H9 (cell line): ENCODE data around the gene TAF3. TPM values are rescaled to one million over a fixed set of nuclear protein-coding genes. Genes with fewer than 3 reads are reported as not detected.

Experiments used
- DNase-seq: peaks from one replicate; pipeline ENCODE4 v3.0.0-alpha.2; 2017
- H2AFZ ChIP-seq: one replicate; pipeline ENCODE4 v1.6.1; 2013; ENCODE audit warnings: mild to moderate bottlenecking, low read length, control low read depth, moderate library complexity
- H2AK5ac ChIP-seq: 2 replicates; pipeline ENCODE4 v1.6.1; 2013; ENCODE audit warnings: low read length, control low read depth, mixed read lengths; ENCODE audit not compliant: insufficient read length
- H2BK120ac ChIP-seq: one replicate; pipeline ENCODE4 v1.6.1; 2013; ENCODE audit warnings: low read depth, mild to moderate bottlenecking, low read length, control low read depth, inconsistent platforms; ENCODE audit not compliant: poor library complexity, severe bottlenecking
- H2BK12ac ChIP-seq: 2 replicates; pipeline ENCODE4 v1.6.1; 2013; ENCODE audit warnings: low read length, control low read depth, mixed read lengths, low read depth; ENCODE audit not compliant: insufficient read length
- H2BK15ac ChIP-seq: 2 replicates; pipeline ENCODE4 v1.6.1; 2013; ENCODE audit warnings: low read depth, low read length, control low read depth
- H2BK20ac ChIP-seq: one replicate; pipeline ENCODE4 v1.6.1; 2013; ENCODE audit warnings: low read depth, mild to moderate bottlenecking, low read length, control low read depth, inconsistent platforms; ENCODE audit not compliant: poor library complexity, severe bottlenecking
- H2BK5ac ChIP-seq: 2 replicates; pipeline ENCODE4 v1.6.1; 2013; ENCODE audit warnings: low read length, control low read depth, mixed read lengths; ENCODE audit not compliant: insufficient read length
- H3K14ac ChIP-seq: 2 replicates; pipeline ENCODE4 v1.6.1; 2013; ENCODE audit warnings: low read length, control low read depth; ENCODE audit not compliant: insufficient read depth
- H3K18ac ChIP-seq: 2 replicates; pipeline ENCODE4 v1.6.1; 2013; ENCODE audit warnings: low read depth, mild to moderate bottlenecking, mixed read lengths, low read length, control low read depth; ENCODE audit not compliant: insufficient read length
- H3K23ac ChIP-seq: 2 replicates; pipeline ENCODE4 v1.6.1; 2013; ENCODE audit warnings: low read length, control low read depth, mixed read lengths, low read depth; ENCODE audit not compliant: insufficient read length
- H3K23me2 ChIP-seq: 2 replicates; pipeline ENCODE4 v1.6.1; 2013; ENCODE audit warnings: low read depth, mild to moderate bottlenecking, mixed read lengths, low read length, control low read depth; ENCODE audit not compliant: insufficient read length, poor library complexity, severe bottlenecking
- H3K27ac ChIP-seq: 2 replicates; pipeline ENCODE4 v1.5.1; 2013; ENCODE audit warnings: low read length, control low read depth, mixed read lengths, low read depth; ENCODE audit not compliant: insufficient read length
- H3K27me3 ChIP-seq: 2 replicates; pipeline ENCODE4 v1.6.1; 2013; ENCODE audit warnings: low read length, control low read depth, inconsistent platforms; ENCODE audit not compliant: insufficient read depth
- H3K4ac ChIP-seq: 2 replicates; pipeline ENCODE4 v1.6.1; 2013; ENCODE audit warnings: low read depth, mild to moderate bottlenecking, control low read depth, inconsistent platforms, low read length, moderate library complexity
- H3K4me1 ChIP-seq: 2 replicates; pipeline ENCODE4 v1.6.1; 2013; ENCODE audit warnings: low read length, control low read depth, inconsistent platforms; ENCODE audit not compliant: insufficient read depth
- H3K4me2 ChIP-seq: 2 replicates; pipeline ENCODE4 v1.6.1; 2013; ENCODE audit warnings: low read length, control low read depth, mixed read lengths; ENCODE audit not compliant: insufficient read length, insufficient read depth
- H3K56ac ChIP-seq: 2 replicates; pipeline ENCODE4 v1.6.1; 2013; ENCODE audit warnings: low read depth, mild to moderate bottlenecking, mixed read lengths, low read length, control low read depth; ENCODE audit not compliant: insufficient read length
- H3K79me1 ChIP-seq: 2 replicates; pipeline ENCODE4 v1.6.1; 2013; ENCODE audit warnings: low read depth, mild to moderate bottlenecking, moderate library complexity, low read length, control low read depth, inconsistent platforms; ENCODE audit not compliant: insufficient read depth, poor library complexity, severe bottlenecking
- H3K79me2 ChIP-seq: 2 replicates; pipeline ENCODE4 v1.6.1; 2013; ENCODE audit warnings: low read length, control low read depth, inconsistent platforms; ENCODE audit not compliant: insufficient read depth
- H3K9ac ChIP-seq: 2 replicates; pipeline ENCODE4 v1.6.1; 2013; ENCODE audit warnings: low read length, control low read depth, mixed read lengths; ENCODE audit not compliant: insufficient read length; ENCODE audit errors: extremely low read depth
- H3K9me3 ChIP-seq: one replicate; pipeline ENCODE4 v1.6.1; 2013; ENCODE audit warnings: low read depth, low read length, inconsistent platforms; ENCODE audit not compliant: control insufficient read depth
- H3T11ph ChIP-seq: one replicate; pipeline ENCODE4 v1.6.1; 2013; ENCODE audit warnings: mild to moderate bottlenecking, low read length, control low read depth, inconsistent platforms
- H4K20me1 ChIP-seq: one replicate; pipeline ENCODE4 v1.6.1; 2013; ENCODE audit not compliant: control insufficient read depth, insufficient read length, insufficient read depth
- H4K5ac ChIP-seq: 2 replicates; pipeline ENCODE4 v1.6.1; 2013; ENCODE audit warnings: low read depth, mild to moderate bottlenecking, mixed read lengths, low read length, control low read depth; ENCODE audit not compliant: insufficient read length
- H4K8ac ChIP-seq: replicated peaks from 2 replicates; pipeline ENCODE4 v1.6.1; 2013; ENCODE audit warnings: low read length, control low read depth, mixed read lengths, low read depth; ENCODE audit not compliant: insufficient read length
- H4K91ac ChIP-seq: 2 replicates; pipeline ENCODE4 v1.6.1; 2013; ENCODE audit warnings: low read depth, mild to moderate bottlenecking, moderate library complexity, mixed read lengths, low read length, control low read depth; ENCODE audit not compliant: insufficient read length
- H3K27ac Mint-ChIP-seq, 3 experiments: 2 replicates in 2 of 3; 3 replicates in 1 of 3; pipeline ENCODE4 v1.8.0; 2020 to 2021; ENCODE audit warnings: mixed read lengths in 3 of 3, mild to moderate bottlenecking in 1 of 3, moderate library complexity in 1 of 3
- H3K27me3 Mint-ChIP-seq: 2 replicates; pipeline ENCODE4 v1.8.0; 2021; ENCODE audit warnings: low read depth, mild to moderate bottlenecking, moderate library complexity, mixed read lengths
- H3K36me3 Mint-ChIP-seq, 3 experiments: 2 replicates in 2 of 3; 3 replicates in 1 of 3; pipeline ENCODE4 v1.8.0; 2020 to 2021; ENCODE audit warnings: low read depth in 3 of 3, mixed read lengths in 3 of 3; ENCODE audit not compliant: insufficient read depth in 1 of 3
- H3K4me1 Mint-ChIP-seq, 2 experiments: 2 replicates each; pipeline ENCODE4 v1.8.0; 2020; ENCODE audit warnings: mixed read lengths in 2 of 2
- H3K4me3 Mint-ChIP-seq, 2 experiments: 2 replicates in 1 of 2; 3 replicates in 1 of 2; pipeline ENCODE4 v1.8.0; 2020 to 2021; ENCODE audit warnings: mild to moderate bottlenecking in 2 of 2, mixed read lengths in 2 of 2, moderate library complexity in 1 of 2
- H3K9me3 Mint-ChIP-seq, 2 experiments: 2 replicates in 1 of 2; 3 replicates in 1 of 2; pipeline ENCODE4 v1.8.0; 2020; ENCODE audit warnings: mild to moderate bottlenecking in 2 of 2, mixed read lengths in 2 of 2, moderate library complexity in 1 of 2
- CTCF ChIP-seq: fragments of 200-600 bp; sonication (generic); conservative IDR thresholded peaks from 3 replicates; pipeline ENCODE4 v1.8.0; 2021; ENCODE audit warnings: antibody characterized with exemption, mild to moderate bottlenecking
- WGBS: extraction: QIAGEN DNeasy Blood & Tissue Kit; methylation state at CpG from one replicate; pipeline ENCODE4 v1.1.7; 2013; ENCODE audit warnings: missing lambda C conversion rate, low lambda C conversion rate, mixed read lengths; ENCODE audit not compliant: insufficient read length; ENCODE audit errors: extremely low coverage; 5-methylcytosine and 5-hydroxymethylcytosine counted together
- total RNA-seq: library from RNA; stranded (reverse); gene quantifications from 2 replicates; pipeline ENCODE4 v1.2.1, GENCODE V29; 2021

TAF3 gene
- total RNA-seq, 1 experiment from 2014 or later = 10.2 TPM

- Histone ChIP-seq H3K18ac (no peak overlapping the region), H3K9ac (no peak overlapping the region), H3K23me2 (no peaks in the 10 kb centered on the region), H2BK12ac (no peak overlapping the region), H2AK5ac (no peak overlapping the region), H3K4me1 (no peaks in the 10 kb centered on the region), H3K79me1 (peaks cover 3% of the 10 kb centered on the region), H2AFZ (no peak overlapping the region), H2BK20ac (no peak overlapping the region), H2BK5ac (no peak overlapping the region), H3K79me2 (no peaks in the 10 kb centered on the region), H3K14ac (no peak overlapping the region), H4K20me1 (no peaks in the 10 kb centered on the region), H2BK15ac (no peak overlapping the region), H3K4ac (no peak overlapping the region), H4K91ac (no peak overlapping the region), H3K9me3 (no peaks in the 10 kb centered on the region), H3K4me2 (no peak overlapping the region), H3K27ac (no peak overlapping the region), H2BK120ac (no peak overlapping the region), H3K23ac (no peak overlapping the region), H3K56ac (no peak overlapping the region), H3T11ph (no peak overlapping the region), H3K27me3 (no peaks in the 10 kb centered on the region), H4K8ac (no peak overlapping the region), H4K5ac (no peak overlapping the region)
- no CpG with 5 or more reads among the region's 1 CpG for WGBS
- no peaks in the 10 kb centered on the region for H3K4me1 Mint-ChIP-seq
- peaks cover 2 to 3% of the 10 kb centered on the region in 2 experiments; a peak in 3 of 5 replicates for H3K9me3 Mint-ChIP-seq
- no peak for TF ChIP-seq CTCF
- no peak overlapping the region; a peak in 1 of 7 replicates for H3K27ac Mint-ChIP-seq
- H3K4me3 Mint-ChIP-seq = no peak overlapping the region
- no peaks in the 10 kb centered on the region for H3K27me3 Mint-ChIP-seq
- no peaks in the 10 kb centered on the region; a peak in 1 of 7 replicates for H3K36me3 Mint-ChIP-seq
- no peak for DNase-seq
These were observed 180.5 kb downstream of the TAF3 start for GRCh38 chr10:7998831-7999230.
